ENCODE data around the gene TRRAP.
"Not testable (repeated sequence)": the region's sequence is repeated elsewhere in the genome, so short reads cannot be mapped to it uniquely, and the experiment has no call there.

TRRAP gene

GRCh38 chr7:99042957-99043356, 164.6 kb downstream of the TRRAP start:
- no peak overlapping the region for H3K27ac ChIP-seq (ENCODE audit: low read depth, low read length)
- H3K4me3 ChIP-seq (ENCODE audit: low read depth, low read length) = no peak overlapping the region
- H3K9ac ChIP-seq (ENCODE audit: low read depth, low read length) = no peak overlapping the region
- H3K9me3 ChIP-seq (ENCODE audit: control insufficient read depth, insufficient read depth, low read length) = no peaks in the 10 kb centered on the region
- H3K4me1 ChIP-seq (ENCODE audit: control insufficient read depth, insufficient read depth, low read length) = no peaks in the 10 kb centered on the region
- H3K27me3 ChIP-seq (ENCODE audit: control insufficient read depth, insufficient read depth, low read length) = no peaks in the 10 kb centered on the region
- peaks cover 81% of the 10 kb centered on the region for H3K36me3 ChIP-seq (ENCODE audit: control insufficient read depth, insufficient read depth, low read length)

GRCh38 chr7:99044858-99045257, 166.5 kb downstream of the TRRAP start:
- H3K36me3 ChIP-seq (ENCODE audit: control insufficient read depth, insufficient read depth, low read length) = peaks cover 82% of the 10 kb centered on the region

GRCh38 chr7:99046262-99046661, 167.9 kb downstream of the TRRAP start:
- H3K4me3 ChIP-seq (ENCODE audit: low read depth, low read length); H3K4me1 ChIP-seq (ENCODE audit: control insufficient read depth, insufficient read depth, low read length); H3K9ac ChIP-seq (ENCODE audit: low read depth, low read length); H3K27ac ChIP-seq (ENCODE audit: low read depth, low read length); H3K9me3 ChIP-seq (ENCODE audit: control insufficient read depth, insufficient read depth, low read length); H3K27me3 ChIP-seq (ENCODE audit: control insufficient read depth, insufficient read depth, low read length): not testable (repeated sequence)
- peaks cover 85% of the 10 kb centered on the region for H3K36me3 ChIP-seq (ENCODE audit: control insufficient read depth, insufficient read depth, low read length)

More at GRCh38 chr7:99044858-99045257, 166.5 kb downstream of the TRRAP start:
- H3K9ac ChIP-seq (ENCODE audit: low read depth, low read length); H3K4me1 ChIP-seq (ENCODE audit: control insufficient read depth, insufficient read depth, low read length); H3K4me3 ChIP-seq (ENCODE audit: low read depth, low read length); H3K27me3 ChIP-seq (ENCODE audit: control insufficient read depth, insufficient read depth, low read length); H3K27ac ChIP-seq (ENCODE audit: low read depth, low read length); H3K9me3 ChIP-seq (ENCODE audit: control insufficient read depth, insufficient read depth, low read length): not testable (repeated sequence)

- Histone ChIP-seq H3K4me3 (ENCODE audit: low read depth, low read length) (no peak overlapping the region), H3K9ac (ENCODE audit: low read depth, low read length) (no peak overlapping the region), H3K27me3 (ENCODE audit: control insufficient read depth, insufficient read depth, low read length) (no peaks in the 10 kb centered on the region), H3K36me3 (ENCODE audit: control insufficient read depth, insufficient read depth, low read length) (peaks cover 85% of the 10 kb centered on the region), H3K4me1 (ENCODE audit: control insufficient read depth, insufficient read depth, low read length) (no peaks in the 10 kb centered on the region), H3K9me3 (ENCODE audit: control insufficient read depth, insufficient read depth, low read length) (no peaks in the 10 kb centered on the region), H3K27ac (ENCODE audit: low read depth, low read length) (no peak overlapping the region)
Observed at GRCh38 chr7:99046722-99047121, 168.4 kb downstream of the TRRAP start.

GRCh38 chr7:99047526-99048077, 169.3 kb downstream of the TRRAP start:
- Histone ChIP-seq H3K4me1 (ENCODE audit: control insufficient read depth, insufficient read depth, low read length) (no peaks in the 10 kb centered on the region), H3K9me3 (ENCODE audit: control insufficient read depth, insufficient read depth, low read length) (no peaks in the 10 kb centered on the region), H3K27ac (ENCODE audit: low read depth, low read length) (no peak overlapping the region), H3K4me3 (ENCODE audit: low read depth, low read length) (no peak overlapping the region), H3K36me3 (ENCODE audit: control insufficient read depth, insufficient read depth, low read length) (peaks cover 87% of the 10 kb centered on the region), H3K9ac (ENCODE audit: low read depth, low read length) (no peak overlapping the region), H3K27me3 (ENCODE audit: control insufficient read depth, insufficient read depth, low read length) (no peaks in the 10 kb centered on the region)

- Histone ChIP-seq H3K27me3 (ENCODE audit: control insufficient read depth, insufficient read depth, low read length) (no peaks in the 10 kb centered on the region), H3K27ac (ENCODE audit: low read depth, low read length) (no peak overlapping the region), H3K9me3 (ENCODE audit: control insufficient read depth, insufficient read depth, low read length) (no peaks in the 10 kb centered on the region), H3K36me3 (ENCODE audit: control insufficient read depth, insufficient read depth, low read length) (peaks cover 81% of the 10 kb centered on the region), H3K9ac (ENCODE audit: low read depth, low read length) (no peak overlapping the region), H3K4me1 (ENCODE audit: control insufficient read depth, insufficient read depth, low read length) (no peaks in the 10 kb centered on the region), H3K4me3 (ENCODE audit: low read depth, low read length) (no peak overlapping the region)
Observed at GRCh38 chr7:99050971-99051370, 172.6 kb downstream of the TRRAP start.

- H3K4me1 ChIP-seq (ENCODE audit: control insufficient read depth, insufficient read depth, low read length) = no peaks in the 10 kb centered on the region
- H3K9me3 ChIP-seq (ENCODE audit: control insufficient read depth, insufficient read depth, low read length) = no peaks in the 10 kb centered on the region
- no peak overlapping the region for H3K27ac ChIP-seq (ENCODE audit: low read depth, low read length)
- H3K27me3 ChIP-seq (ENCODE audit: control insufficient read depth, insufficient read depth, low read length) = no peaks in the 10 kb centered on the region
- no peak overlapping the region for H3K4me3 ChIP-seq (ENCODE audit: low read depth, low read length)
- H3K9ac ChIP-seq (ENCODE audit: low read depth, low read length) = no peak overlapping the region
- H3K36me3 ChIP-seq (ENCODE audit: control insufficient read depth, insufficient read depth, low read length) = peaks cover 68% of the 10 kb centered on the region
Observed at GRCh38 chr7:99054781-99055180, 176.4 kb downstream of the TRRAP start.

- no peak overlapping the region for H3K4me3 ChIP-seq (ENCODE audit: low read depth, low read length)
- H3K9ac ChIP-seq (ENCODE audit: low read depth, low read length) = no peak overlapping the region
- no peaks in the 10 kb centered on the region for H3K27me3 ChIP-seq (ENCODE audit: control insufficient read depth, insufficient read depth, low read length)
- H3K36me3 ChIP-seq (ENCODE audit: control insufficient read depth, insufficient read depth, low read length) = peaks cover 19% of the 10 kb centered on the region
- H3K4me1 ChIP-seq (ENCODE audit: control insufficient read depth, insufficient read depth, low read length) = no peaks in the 10 kb centered on the region
- H3K27ac ChIP-seq (ENCODE audit: low read depth, low read length) = no peak overlapping the region
- H3K9me3 ChIP-seq (ENCODE audit: control insufficient read depth, insufficient read depth, low read length) = no peaks in the 10 kb centered on the region
Observed at GRCh38 chr7:99061001-99061776, 182.9 kb downstream of the TRRAP start.
